GM11168 (cell line): Measurements from ENCODE around the gene RAPGEF4.

Experiments
- in situ Hi-C: fragments of 300-500 bp; cut with MboI; formaldehyde crosslinking; loops from one replicate; pipeline ENCODE4 v1.12.0; 2022; ENCODE audit warnings: low sequenced_read_pairs; ENCODE audit not compliant: unreplicated experiment

Gene RAPGEF4

GRCh38 chr2:172893111-172893510, 157.5 kb downstream of the RAPGEF4 start:
- in situ Hi-C loops = no loop called here

GRCh38 chr2:172893671-172894070, 158.0 kb downstream of the RAPGEF4 start:
- in situ Hi-C loops = no loop called here

GRCh38 chr2:172894689-172895387, 159.2 kb downstream of the RAPGEF4 start:
- in situ Hi-C loops = no loop called here

GRCh38 chr2:172896661-172897081, 161.0 kb downstream of the RAPGEF4 start:
- in situ Hi-C loops = no loop called here

GRCh38 chr2:172900871-172901270, 165.2 kb downstream of the RAPGEF4 start:
- in situ Hi-C loops = no loop called here

GRCh38 chr2:172901913-172902312, 166.3 kb downstream of the RAPGEF4 start:
- in situ Hi-C loops = no loop called here

- in situ Hi-C loops = no loop called here
These were observed 168.6 kb downstream of the RAPGEF4 start for GRCh38 chr2:172904236-172904635.

- in situ Hi-C loops = no loop called here
These were observed 170.5 kb downstream of the RAPGEF4 start for GRCh38 chr2:172905937-172906811.

- in situ Hi-C loops = no loop called here
These were observed 172.6 kb downstream of the RAPGEF4 start for GRCh38 chr2:172908275-172908674.

GRCh38 chr2:172909454-172909853, 173.8 kb downstream of the RAPGEF4 start:
- in situ Hi-C loops = no loop called here

- in situ Hi-C loops = no loop called here
These were observed 176.6 kb downstream of the RAPGEF4 start for GRCh38 chr2:172912266-172912665.

- in situ Hi-C loops = no loop called here
These were observed 178.8 kb downstream of the RAPGEF4 start for GRCh38 chr2:172914341-172915008.

- in situ Hi-C loops = no loop called here
These were observed 182.1 kb downstream of the RAPGEF4 start for GRCh38 chr2:172917716-172918115.

- in situ Hi-C loops = no loop called here
These were observed 184.1 kb downstream of the RAPGEF4 start for GRCh38 chr2:172919732-172920131.

- in situ Hi-C loops = no loop called here
These were observed 186.0 kb downstream of the RAPGEF4 start for GRCh38 chr2:172921532-172922236.

- in situ Hi-C loops = no loop called here
These were observed 186.7 kb downstream of the RAPGEF4 start for GRCh38 chr2:172922306-172922705.

GRCh38 chr2:172922815-172923214, 187.2 kb downstream of the RAPGEF4 start:
- in situ Hi-C loops = no loop called here

- in situ Hi-C loops = no loop called here
These were observed 188.5 kb downstream of the RAPGEF4 start for GRCh38 chr2:172924097-172924660.

GRCh38 chr2:172925600-172925999, 190.0 kb downstream of the RAPGEF4 start:
- in situ Hi-C loops = no loop called here
